ENCODE data around the gene CCDC70. TPM values are rescaled to one million over a fixed set of nuclear protein-coding genes. Genes with fewer than 3 reads are reported as not detected.

CCDC70 gene
- total RNA-seq, 1 donor from 2014 or later, result not detected

- Histone ChIP-seq H3K36me3 (no peaks in the 10 kb centered on the region), H3K9me3 (no peaks in the 10 kb centered on the region), H3K4me3 (no peak overlapping the region), H3K4me1 (no peaks in the 10 kb centered on the region), H3K27ac (no peak overlapping the region), H3K27me3 (no peaks in the 10 kb centered on the region)
- DNase-seq (ENCODE audit: extremely low spot score in 2 of 2), result no peak
- TF ChIP-seq POLR2A (IDR thresholded peaks at IDR 0.05), result no peak
- TF ChIP-seq POLR2AphosphoS5 (IDR thresholded peaks at IDR 0.05; ENCODE audit: insufficient read depth in 1 of 2, low read depth in 1 of 2), result no peak
- TF ChIP-seq, protein P1, sequence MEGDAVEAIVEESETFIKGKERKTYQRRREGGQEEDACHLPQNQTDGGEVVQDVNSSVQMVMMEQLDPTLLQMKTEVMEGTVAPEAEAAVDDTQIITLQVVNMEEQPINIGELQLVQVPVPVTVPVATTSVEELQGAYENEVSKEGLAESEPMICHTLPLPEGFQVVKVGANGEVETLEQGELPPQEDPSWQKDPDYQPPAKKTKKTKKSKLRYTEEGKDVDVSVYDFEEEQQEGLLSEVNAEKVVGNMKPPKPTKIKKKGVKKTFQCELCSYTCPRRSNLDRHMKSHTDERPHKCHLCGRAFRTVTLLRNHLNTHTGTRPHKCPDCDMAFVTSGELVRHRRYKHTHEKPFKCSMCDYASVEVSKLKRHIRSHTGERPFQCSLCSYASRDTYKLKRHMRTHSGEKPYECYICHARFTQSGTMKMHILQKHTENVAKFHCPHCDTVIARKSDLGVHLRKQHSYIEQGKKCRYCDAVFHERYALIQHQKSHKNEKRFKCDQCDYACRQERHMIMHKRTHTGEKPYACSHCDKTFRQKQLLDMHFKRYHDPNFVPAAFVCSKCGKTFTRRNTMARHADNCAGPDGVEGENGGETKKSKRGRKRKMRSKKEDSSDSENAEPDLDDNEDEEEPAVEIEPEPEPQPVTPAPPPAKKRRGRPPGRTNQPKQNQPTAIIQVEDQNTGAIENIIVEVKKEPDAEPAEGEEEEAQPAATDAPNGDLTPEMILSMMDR (IDR thresholded peaks at IDR 0.05), result no peak
- intact Hi-C loops (cut with DNase I), result no loop called here
Observed at GRCh38 chr13:51833980-51834379, 27.8 kb upstream of the CCDC70 start.

DNA sequence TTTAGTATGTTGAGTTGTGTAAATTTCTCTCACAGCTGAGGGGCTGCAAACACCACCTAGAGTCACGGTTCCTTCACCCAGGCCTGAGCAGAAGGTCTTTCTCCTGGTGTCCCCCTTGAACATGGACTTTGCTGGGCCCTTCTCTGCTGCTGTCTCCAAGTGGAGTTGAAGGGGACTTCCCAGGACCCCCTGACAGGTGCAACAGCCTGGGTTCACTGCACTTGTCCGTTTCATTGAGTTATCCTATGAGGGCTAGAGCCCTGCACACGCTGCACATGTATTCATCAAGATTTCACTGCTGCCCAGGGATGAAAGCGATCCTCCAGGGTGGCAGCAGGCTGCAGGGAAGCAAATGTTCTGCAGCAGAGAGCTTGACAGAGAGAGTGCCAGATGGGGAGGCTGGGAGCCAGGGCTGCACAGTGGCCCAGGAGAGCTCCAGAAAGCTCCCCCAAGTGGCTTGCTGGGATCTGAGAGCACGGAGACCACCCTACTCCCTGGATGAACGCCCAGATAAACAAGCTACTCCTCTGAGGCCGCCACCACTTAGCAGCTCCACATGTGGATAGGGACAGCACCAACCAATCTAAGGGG lies 27.1 kb upstream of the CCDC70 start:
- no peaks in the 10 kb centered on the region for H3K36me3 ChIP-seq
- H3K27ac ChIP-seq, result no peak overlapping the region
- H3K9me3 ChIP-seq, result no peaks in the 10 kb centered on the region
- intact Hi-C loops (cut with DNase I), result no loop called here
- no peak overlapping the region for H3K4me3 ChIP-seq
- H3K27me3 ChIP-seq, result no peaks in the 10 kb centered on the region
- peak; percentile 61 to 70 for DNase-seq (ENCODE audit: extremely low spot score in 2 of 2)
- no peaks in the 10 kb centered on the region for H3K4me1 ChIP-seq
- TF ChIP-seq POLR2AphosphoS5 (IDR thresholded peaks at IDR 0.05; ENCODE audit: insufficient read depth in 1 of 2, low read depth in 1 of 2) (no peak), POLR2A (IDR thresholded peaks at IDR 0.05) (no peak)
- TF ChIP-seq, protein P1 (IDR thresholded peaks at IDR 0.05), result no peak

- H3K27ac ChIP-seq, result no peak overlapping the region
- intact Hi-C loops (cut with DNase I), result no loop called here
Observed at GRCh38 chr13:51837016-51837415, 24.8 kb upstream of the CCDC70 start.

GRCh38 chr13:51838240-51838846 lies 23.4 kb upstream of the CCDC70 start:
- Histone ChIP-seq H3K36me3 (no peaks in the 10 kb centered on the region), H3K27me3 (no peaks in the 10 kb centered on the region), H3K9me3 (no peaks in the 10 kb centered on the region), H3K27ac (no peak overlapping the region), H3K4me1 (no peaks in the 10 kb centered on the region), H3K4me3 (no peak overlapping the region)
- intact Hi-C loops (cut with DNase I), result no loop called here
- peak in 1 of 2 donors; percentile 62 for DNase-seq (ENCODE audit: extremely low spot score in 2 of 2)
- TF ChIP-seq POLR2A (IDR thresholded peaks at IDR 0.05) (no peak), POLR2AphosphoS5 (IDR thresholded peaks at IDR 0.05; ENCODE audit: insufficient read depth in 1 of 2, low read depth in 1 of 2) (no peak)
- TF ChIP-seq, protein P1 (IDR thresholded peaks at IDR 0.05), result no peak

More at GRCh38 chr13:51837016-51837415, 24.8 kb upstream of the CCDC70 start:
- Histone ChIP-seq H3K9me3 (no peaks in the 10 kb centered on the region), H3K27me3 (no peaks in the 10 kb centered on the region), H3K36me3 (no peaks in the 10 kb centered on the region), H3K4me3 (no peak overlapping the region), H3K4me1 (no peaks in the 10 kb centered on the region)
- DNase-seq (ENCODE audit: extremely low spot score in 2 of 2), result peak in 1 of 2 donors; percentile 70
- TF ChIP-seq POLR2A (IDR thresholded peaks at IDR 0.05) (no peak), POLR2AphosphoS5 (IDR thresholded peaks at IDR 0.05; ENCODE audit: insufficient read depth in 1 of 2, low read depth in 1 of 2) (no peak)

DNA sequence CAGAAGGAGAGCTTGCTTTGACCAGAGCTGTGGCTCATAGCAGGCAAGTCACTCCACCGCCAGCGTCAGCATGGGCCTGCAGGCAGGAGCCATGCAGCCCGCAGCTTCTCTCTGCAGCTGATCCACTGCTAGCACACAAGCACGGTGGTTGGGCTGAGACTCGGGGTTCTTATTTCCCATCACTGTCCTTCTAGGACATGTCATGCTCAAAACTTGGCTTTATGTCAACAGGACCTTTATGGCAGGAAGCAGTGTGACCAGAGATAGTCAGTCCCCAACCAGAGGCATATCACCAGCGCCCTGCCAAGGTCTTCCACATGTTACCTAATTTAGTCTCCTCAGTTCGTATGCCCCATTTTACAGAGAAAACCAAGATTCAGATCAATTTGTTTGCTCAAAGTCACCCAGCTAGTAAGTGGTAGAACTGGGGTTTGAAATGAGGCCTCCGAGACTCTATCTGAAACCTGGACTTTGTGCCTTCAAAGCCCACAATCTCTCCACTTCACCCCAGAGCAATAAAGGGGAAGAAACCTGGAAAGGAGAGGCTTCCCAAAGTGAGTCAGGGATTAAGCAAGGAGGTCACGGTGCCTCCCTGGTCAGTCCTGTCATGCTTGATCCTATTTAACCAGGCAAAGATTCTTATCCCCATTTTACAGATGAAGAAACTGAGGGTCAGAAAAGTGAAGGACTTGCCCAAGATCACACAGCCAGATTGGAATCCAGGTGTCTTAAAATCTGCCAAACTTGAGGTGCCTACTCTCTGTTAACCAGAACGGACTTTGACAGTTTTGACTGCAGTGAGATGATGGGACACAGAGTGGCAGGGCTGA lies 21.8 kb upstream of the CCDC70 start:
- no peaks in the 10 kb centered on the region for H3K36me3 ChIP-seq

More for the DNA sequence above, 21.8 kb upstream of the CCDC70 start:
- H3K4me1 ChIP-seq, result no peaks in the 10 kb centered on the region
- H3K9me3 ChIP-seq, result no peaks in the 10 kb centered on the region
- TF ChIP-seq, protein P1 (IDR thresholded peaks at IDR 0.05), result no peak
- TF ChIP-seq POLR2AphosphoS5 (IDR thresholded peaks at IDR 0.05; ENCODE audit: insufficient read depth in 1 of 2, low read depth in 1 of 2), result no peak
- no peak for TF ChIP-seq POLR2A (IDR thresholded peaks at IDR 0.05)
- intact Hi-C loops (cut with DNase I), result no loop called here
- no peak overlapping the region for H3K4me3 ChIP-seq
- H3K27me3 ChIP-seq, result no peaks in the 10 kb centered on the region
- H3K27ac ChIP-seq, result no peak overlapping the region
- DNase-seq (ENCODE audit: extremely low spot score in 2 of 2), result no peak

All from vagina (tissue), 2 donors.